Neural crest cell (in vitro differentiated cells): Measurements from ENCODE around the gene GPR161. TPM values are rescaled to one million over a fixed set of nuclear protein-coding genes. Genes with fewer than 3 reads are reported as not detected.

Experiments used
- DNase-seq: peaks from one replicate; pipeline ENCODE4 v3.0.0; 2021; ENCODE audit warnings: low read depth, mixed read lengths, low spot score
- H3K27ac Mint-ChIP-seq: one replicate; pipeline ENCODE4 v1.8.0; 2021; ENCODE audit warnings: mild to moderate bottlenecking, mixed read lengths; ENCODE audit not compliant: unreplicated experiment
- H3K27me3 Mint-ChIP-seq: 2 replicates; pipeline ENCODE4 v1.8.0; 2021; ENCODE audit warnings: low read depth, mild to moderate bottlenecking, mixed read lengths
- H3K36me3 Mint-ChIP-seq: 2 replicates; pipeline ENCODE4 v1.8.0; 2021; ENCODE audit warnings: low read depth, mild to moderate bottlenecking, mixed read lengths
- H3K4me1 Mint-ChIP-seq: 2 replicates; pipeline ENCODE4 v1.8.0; 2021; ENCODE audit warnings: mixed read lengths
- H3K4me3 Mint-ChIP-seq: one replicate; pipeline ENCODE4 v1.8.0; 2021; ENCODE audit warnings: mild to moderate bottlenecking, mixed read lengths
- H3K9me3 Mint-ChIP-seq: 2 replicates; pipeline ENCODE4 v1.8.0; 2021; ENCODE audit warnings: mixed read lengths
- CTCF ChIP-seq: fragments of 200-600 bp; sonication (generic); conservative IDR thresholded peaks from 2 replicates; pipeline ENCODE4 v1.5.0; 2021; ENCODE audit warnings: antibody characterized with exemption, mild to moderate bottlenecking
- total RNA-seq: library from RNA; stranded (reverse); gene quantifications from 2 replicates; pipeline ENCODE4 v1.2.1, GENCODE V29; 2021

The GPR161 gene
- total RNA-seq, 1 donor from 2014 or later = 47.7 TPM

DNA sequence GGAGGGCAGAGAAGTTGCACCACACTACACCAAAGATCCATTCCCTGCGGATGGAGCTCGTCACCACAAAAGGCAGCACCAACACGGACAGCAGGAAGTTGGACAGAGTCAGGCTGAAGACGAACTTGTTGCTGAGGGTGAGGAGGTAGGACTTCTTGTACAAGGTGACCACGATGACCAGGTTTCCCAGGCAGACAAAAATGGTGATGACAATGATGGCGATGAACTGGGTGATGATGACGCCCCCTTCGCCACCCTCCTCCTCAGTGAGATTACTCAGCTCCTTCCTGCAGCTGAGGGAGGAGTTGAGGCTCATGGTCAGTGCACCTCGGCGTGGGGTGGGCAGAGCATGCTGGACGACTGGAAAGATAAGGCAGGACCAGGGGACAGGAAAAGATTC is 32.2 kb downstream of the GPR161 start:
- Mint-ChIP-seq H3K27me3 (no peaks in the 10 kb centered on the region), H3K4me3 (no peak overlapping the region), H3K4me1 (no peaks in the 10 kb centered on the region), H3K9me3 (no peaks in the 10 kb centered on the region), H3K36me3 (peaks cover 8% of the 10 kb centered on the region), H3K27ac (no peak overlapping the region)
- no peak for DNase-seq
- TF ChIP-seq CTCF = no peak

DNA sequence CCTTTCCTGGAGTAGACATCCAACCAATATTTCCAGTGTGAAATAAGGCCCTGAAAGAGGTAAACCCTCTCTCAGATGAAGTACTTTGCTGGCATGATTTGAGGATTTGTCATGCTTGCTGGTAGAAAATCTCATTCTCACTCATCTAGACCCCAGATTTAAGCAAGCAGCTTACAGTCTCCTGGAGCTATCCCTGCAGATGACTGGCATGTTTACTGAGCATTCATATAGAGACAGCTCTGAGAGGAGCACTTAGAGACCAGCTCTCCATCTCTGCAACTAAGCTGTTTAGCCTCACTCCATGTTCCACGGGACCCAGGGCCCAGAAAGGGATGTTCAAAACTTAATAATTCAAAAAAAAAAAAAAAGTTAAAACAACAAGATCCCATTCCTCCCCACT is 34.2 kb downstream of the GPR161 start:
- no peaks in the 10 kb centered on the region for H3K4me1 Mint-ChIP-seq
- no peak for DNase-seq
- H3K27ac Mint-ChIP-seq = no peak overlapping the region
- no peak for TF ChIP-seq CTCF
- H3K27me3 Mint-ChIP-seq = no peaks in the 10 kb centered on the region
- H3K36me3 Mint-ChIP-seq = peaks cover 6% of the 10 kb centered on the region
- H3K9me3 Mint-ChIP-seq = no peaks in the 10 kb centered on the region
- no peak overlapping the region for H3K4me3 Mint-ChIP-seq

GRCh38 chr1:168101336-168101735 is 35.4 kb downstream of the GPR161 start:
- peaks cover 9% of the 10 kb centered on the region for H3K36me3 Mint-ChIP-seq
- no peak overlapping the region for H3K4me3 Mint-ChIP-seq
- no peak for DNase-seq
- no peak overlapping the region for H3K27ac Mint-ChIP-seq
- TF ChIP-seq CTCF = no peak
- no peaks in the 10 kb centered on the region for H3K27me3 Mint-ChIP-seq
- no peaks in the 10 kb centered on the region for H3K9me3 Mint-ChIP-seq
- no peaks in the 10 kb centered on the region for H3K4me1 Mint-ChIP-seq

DNA sequence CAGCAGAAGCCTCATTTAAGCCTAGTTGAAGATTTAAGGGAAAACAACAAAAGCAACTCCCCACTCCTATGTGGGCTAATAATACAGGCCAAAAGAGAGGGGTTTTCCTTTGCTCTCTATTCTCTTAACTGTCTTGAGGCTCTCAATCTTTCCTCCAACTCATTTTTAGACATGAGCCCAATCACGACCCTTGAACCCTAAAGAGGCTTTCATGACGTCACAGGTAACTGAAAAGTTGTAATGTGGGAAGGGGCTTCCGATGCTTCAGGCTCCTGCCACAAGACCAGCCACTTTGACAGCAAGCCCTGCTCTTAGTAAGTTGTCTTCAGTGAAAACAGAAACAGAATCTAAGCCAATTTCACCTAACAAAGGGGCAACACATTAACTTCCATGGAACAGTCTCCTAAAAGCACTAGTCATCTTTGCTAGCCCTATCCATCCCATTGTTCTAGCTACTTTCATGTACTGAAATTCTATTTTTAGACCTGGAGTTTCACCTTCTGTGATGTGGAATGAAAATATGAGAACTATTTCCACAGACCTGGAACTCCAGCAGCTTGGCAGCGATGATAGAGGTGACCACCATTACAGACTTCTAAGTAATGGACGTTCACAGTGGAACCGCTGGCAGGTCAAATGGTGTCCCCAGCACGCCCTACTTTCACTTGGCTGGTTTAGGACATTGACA is 36.3 kb downstream of the GPR161 start:
- no peak for TF ChIP-seq CTCF
- H3K27ac Mint-ChIP-seq = peak overlapping the region; percentile 60
- no peak overlapping the region for H3K4me3 Mint-ChIP-seq
- H3K27me3 Mint-ChIP-seq = no peaks in the 10 kb centered on the region
- H3K36me3 Mint-ChIP-seq = peaks cover 11% of the 10 kb centered on the region
- no peak for DNase-seq
- H3K9me3 Mint-ChIP-seq = no peaks in the 10 kb centered on the region
- no peaks in the 10 kb centered on the region for H3K4me1 Mint-ChIP-seq

- H3K9me3 Mint-ChIP-seq = no peaks in the 10 kb centered on the region
- no peak for TF ChIP-seq CTCF
- peaks cover 18% of the 10 kb centered on the region for H3K36me3 Mint-ChIP-seq
- no peak for DNase-seq
- no peaks in the 10 kb centered on the region for H3K27me3 Mint-ChIP-seq
- H3K4me1 Mint-ChIP-seq = no peaks in the 10 kb centered on the region
- H3K27ac Mint-ChIP-seq = no peak overlapping the region
- no peak overlapping the region for H3K4me3 Mint-ChIP-seq
These were observed 37.4 kb downstream of the GPR161 start for GRCh38 chr1:168099337-168099801.
